A549 (cell line): ENCODE data around the gene ID3. TPM values are rescaled to one million over a fixed set of nuclear protein-coding genes. Genes with fewer than 3 reads are reported as not detected.

ENCODE experiments used
- ATAC-seq, 2 experiments: fragments of 200-7000 bp in 1 of 2; fragments of >200 bp in 1 of 2; cut with Nextera tagmentation in 1 of 2; cut with Tn5 transposase in 1 of 2; 3 replicates each; pipeline versions ENCODE4 v1.8.0 to v1.9.1; 2018 to 2020; ENCODE audit warnings: mild to moderate bottlenecking in 1 of 2, moderate library complexity in 1 of 2
- CTCF ChIA-PET: fragments of 300-600 bp; sonication (Branson Sonifier 250); formaldehyde crosslinking; extraction: SDS; loops from one replicate; lab custom pipeline; 2021; ENCODE audit warnings: antibody characterized with exemption, inconsistent platforms; lab: Yijun Ruan, JAX
- POLR2A ChIA-PET: fragments of 350-600 bp; formaldehyde crosslinking; extraction: SDS; loops from one replicate; lab custom pipeline; 2021; ENCODE audit warnings: antibody characterized with exemption, inconsistent platforms; lab: Yijun Ruan, JAX
- DNase-seq, 2 experiments: peaks; one replicate each; pipeline versions ENCODE4 v3.0.0 to v3.0.0-alpha.2; 2011 to 2016; ENCODE audit warnings: low read depth in 1 of 2, low spot score in 1 of 2
- FAIRE-seq: peaks from 2 replicates; lab custom pipeline; 2011; peaks lifted over from hg19 to GRCh38; lab: Jason Lieb, UNC
- H3K27ac ChIP-seq, 2 experiments: fragments of >200 bp; sonication (Bioruptor Twin); formaldehyde crosslinking; 3 replicates each; pipeline ENCODE4 v1.5.1; 2016 to 2017
- H3K4me1 ChIP-seq: fragments of >200 bp; sonication (Bioruptor Twin); formaldehyde crosslinking; 3 replicates; pipeline ENCODE4 v1.6.1; 2016
- H3K4me2 ChIP-seq: fragments of >200 bp; sonication (Bioruptor Twin); formaldehyde crosslinking; 3 replicates; pipeline ENCODE4 v1.6.1; 2016
- H3K4me3 ChIP-seq: fragments of >200 bp; sonication (Bioruptor Twin); formaldehyde crosslinking; 3 replicates; pipeline ENCODE4 v1.5.1; 2016
- H3K9me3 ChIP-seq: fragments of >200 bp; sonication (Bioruptor Twin); formaldehyde crosslinking; 3 replicates; pipeline ENCODE4 v1.6.1; 2016
- ATOH8 ChIP-seq: fragments of 250-450 bp; sonication (Bioruptor Pico); IDR thresholded peaks from 2 replicates; pipeline ENCODE4 v1.5.0; 2020; ENCODE audit warnings: low read depth, mild to moderate bottlenecking, moderate library complexity
- CHD4 ChIP-seq: fragments of 200-600 bp; sonication (generic); IDR thresholded peaks from 2 replicates; pipeline ENCODE4 v1.6.1; 2016; ENCODE audit warnings: antibody characterized with exemption, mild to moderate bottlenecking, borderline replicate concordance
- EHMT2 ChIP-seq: fragments of 200-600 bp; sonication (generic); IDR thresholded peaks from 2 replicates; pipeline ENCODE4 v1.6.1; 2016; ENCODE audit warnings: antibody characterized with exemption, low read depth, mild to moderate bottlenecking, moderate library complexity
- HOXB5 ChIP-seq: fragments of 250-450 bp; sonication (Bioruptor Pico); IDR thresholded peaks from 2 replicates; pipeline ENCODE4 v1.5.0; 2020; ENCODE audit warnings: mild to moderate bottlenecking, moderate library complexity
- JUN ChIP-seq, 2 experiments: fragments of >200 bp; sonication (Bioruptor Twin); formaldehyde crosslinking; IDR thresholded peaks; 2 replicates in 1 of 2; 3 replicates in 1 of 2; pipeline ENCODE4 v1.6.1; 2016 to 2017
- KDM1A ChIP-seq: fragments of 200-600 bp; sonication (generic); IDR thresholded peaks from 2 replicates; pipeline ENCODE4 v1.6.1; 2016; ENCODE audit warnings: low read depth, mild to moderate bottlenecking
- MYC ChIP-seq: IDR thresholded peaks from 2 replicates; pipeline ENCODE4 v1.6.1; 2012; ENCODE audit warnings: mild to moderate bottlenecking, inconsistent platforms, low read length, improper control_type of control experiment, borderline replicate concordance
- RCOR1 ChIP-seq: fragments of 150-350 bp; IDR thresholded peaks from 2 replicates; pipeline ENCODE4 v1.6.1; 2014; ENCODE audit warnings: antibody characterized with exemption, low read length, low read depth
- REST ChIP-seq: fragments of 200-600 bp; sonication (generic); IDR thresholded peaks from 2 replicates; pipeline ENCODE4 v1.6.1; 2016; ENCODE audit warnings: antibody characterized with exemption, mild to moderate bottlenecking, moderate library complexity
- RNF2 ChIP-seq: fragments of 200-600 bp; sonication (generic); IDR thresholded peaks from 2 replicates; pipeline ENCODE4 v1.6.1; 2016; ENCODE audit warnings: low read depth, mild to moderate bottlenecking, antibody characterized with exemption, moderate library complexity, borderline replicate concordance
- ZNF302 ChIP-seq: fragments of 250-450 bp; sonication (Bioruptor Pico); IDR thresholded peaks from 2 replicates; pipeline ENCODE4 v1.9.0; 2021; ENCODE audit warnings: inconsistent platforms, mild to moderate bottlenecking, moderate library complexity
- WGBS: methylation state at CpG from one replicate; pipeline ENCODE4 v1.1.6; 2017; ENCODE audit errors: missing lambda C conversion rate; 5-methylcytosine and 5-hydroxymethylcytosine counted together
- polyA plus RNA-seq, 4 experiments: library from polyadenylated mRNA; depleted of rRNA in 3 of 4; stranded (reverse); fragments of >200 nt; fragmentation: RNase III in 1 of 4; extraction: RNeasy Plus Mini Kit Qiagen cat#74134 plus additional on column Dnase treatment in 1 of 4; gene quantifications; 2 replicates in 3 of 4; 3 replicates in 1 of 4; pipeline ENCODE4 v1.2.3, GENCODE V29; 2011 to 2017

The ID3 gene
- polyA plus RNA-seq, 2 of the 4 experiments (the other 2 are of a cell fraction): 171 to 336 TPM

DNA sequence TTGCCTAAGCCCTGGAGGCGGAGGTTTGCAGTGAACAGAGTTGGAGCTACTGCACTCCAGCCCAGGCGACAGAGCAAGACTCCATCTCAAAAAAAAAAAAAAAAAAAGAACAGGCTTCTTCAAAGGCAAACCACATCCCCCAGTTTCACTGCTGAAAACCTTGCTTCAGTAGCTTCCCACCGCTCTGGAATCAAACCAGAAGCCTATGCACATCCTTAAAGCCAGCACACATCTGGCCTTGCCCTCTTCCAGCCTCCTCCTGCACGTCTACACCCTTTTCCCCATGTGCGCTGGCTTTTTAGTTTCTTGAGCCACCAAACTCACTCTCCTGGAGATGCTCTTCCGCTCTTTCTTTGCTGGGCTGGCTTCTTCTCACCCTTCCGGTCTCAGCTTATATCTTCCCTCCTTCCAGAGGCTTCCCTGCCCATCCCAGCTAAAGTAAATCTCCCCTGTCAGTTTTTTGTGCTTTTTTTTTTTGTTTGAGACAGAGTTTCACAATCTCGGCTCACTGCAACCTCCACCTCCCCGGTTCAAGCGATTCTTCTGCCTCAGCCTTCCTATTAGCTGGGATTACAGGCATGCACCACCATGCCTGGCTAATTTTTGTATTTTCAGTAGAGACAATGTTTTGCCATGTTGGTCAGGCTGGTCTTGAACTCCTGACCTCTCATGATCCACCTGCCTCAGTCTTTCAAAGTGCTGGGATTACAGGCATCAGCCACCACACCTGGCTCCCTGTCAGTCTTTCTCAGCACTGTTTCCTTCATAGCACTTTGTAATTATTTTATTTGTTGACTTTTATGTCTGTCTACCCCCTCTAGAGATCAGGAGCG is 42.0 kb upstream of the ID3 start:
- H3K4me1 ChIP-seq: peaks cover 37% of the 10 kb centered on the region
- CTCF ChIA-PET: interaction anchor here (0.7 to 12.8 kb wide), 4 partner anchors 34 to 57 kb away, joined by 3 to 143 read pairs (median 4); no protein-coding TSS in a partner anchor
- WGBS: 90% methylated on average over 11 of the region's 11 CpGs

DNA sequence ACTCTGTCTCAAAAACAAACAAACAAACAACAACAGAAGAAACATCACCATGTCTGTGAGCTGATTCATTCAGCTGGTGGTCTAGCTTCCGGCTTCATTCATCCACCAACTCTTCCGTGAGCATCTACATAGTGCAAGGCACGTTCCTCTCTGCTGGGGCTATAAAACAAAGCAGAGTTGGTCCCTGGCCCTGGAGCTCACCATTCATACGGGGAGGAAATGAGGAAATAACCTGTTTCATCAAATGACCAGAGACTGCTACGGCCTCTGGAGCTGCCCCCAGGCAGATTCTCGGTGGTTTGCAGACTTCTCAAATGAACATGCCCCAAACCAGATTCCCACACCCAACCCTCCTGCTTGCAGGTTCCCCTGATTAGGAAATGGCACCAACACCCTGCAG is 41.0 kb upstream of the ID3 start:
- DNase-seq: no peak
- CTCF ChIA-PET: interaction anchor here (0.8 to 12.8 kb wide), 7 partner anchors 8 to 55 kb away, joined by 3 to 143 read pairs (median 4); no protein-coding TSS in a partner anchor
- no peak for FAIRE-seq
- WGBS: 65% methylated on average over 6 of the region's 6 CpGs
- no peak overlapping the region for H3K4me3 ChIP-seq
- TF ChIP-seq KDM1A (no peak), RCOR1 (no peak), CHD4 (no peak), MYC (no peak)
- TF ChIP-seq, all 56 proteins: peak for 0
- Histone ChIP-seq H3K4me2 (no peak overlapping the region), H3K27ac (peak overlapping the region; percentile 53 to 96; a peak in 4 of 6 replicates), H3K9me3 (no peaks in the 10 kb centered on the region), H3K4me1 (peaks cover 45% of the 10 kb centered on the region)
- ATAC-seq: peak in 1 of 2 experiments; percentile 54; a peak in 2 of 6 replicates
- POLR2A ChIA-PET: interaction anchor here (0.6 kb wide), 1 partner anchor 60 kb away, joined by 5 read pairs; no protein-coding TSS in a partner anchor

More for the DNA sequence above, 42.0 kb upstream of the ID3 start:
- TF ChIP-seq JUN (IDR thresholded peaks at IDR 0.05) (no peak), REST (no peak), CHD4 (no peak)
- Histone ChIP-seq H3K4me3 (no peak overlapping the region), H3K27ac (peak overlapping the region; percentile 24 to 96; a peak in 3 of 6 replicates), H3K4me2 (no peak overlapping the region), H3K9me3 (no peaks in the 10 kb centered on the region)
- FAIRE-seq (no peak), DNase-seq (no peak), ATAC-seq (no peak)
- POLR2A ChIA-PET: no interaction called here

- H3K27ac ChIP-seq: peak overlapping the region; percentile 96 to 100
- H3K4me2 ChIP-seq: no peak overlapping the region
- 62% methylated on average over 1 of the region's 1 CpG for WGBS
- H3K4me3 ChIP-seq: no peak overlapping the region
- CTCF ChIA-PET: interaction anchor here (1.0 to 12.8 kb wide), 7 partner anchors 7 to 54 kb away, joined by 3 to 143 read pairs (median 4); partner anchors contain the start of gene ID3
- no peak for DNase-seq
- H3K9me3 ChIP-seq: no peaks in the 10 kb centered on the region
- H3K4me1 ChIP-seq: peaks cover 55% of the 10 kb centered on the region
- POLR2A ChIA-PET: interaction anchor here (2.1 to 2.3 kb wide), 2 partner anchors 40 to 44 kb away, joined by 7 to 10 read pairs; partner anchors contain the start of gene ID3
- TF ChIP-seq ZNF302 (CRISPR knock-in tag): no peak
- no peak for TF ChIP-seq ATOH8 (CRISPR knock-in tag)
- TF ChIP-seq, all 56 proteins: peak for 0
- ATAC-seq (no peak), FAIRE-seq (no peak)
Observed at GRCh38 chr1:23599125-23599524, 39.8 kb upstream of the ID3 start.

DNA sequence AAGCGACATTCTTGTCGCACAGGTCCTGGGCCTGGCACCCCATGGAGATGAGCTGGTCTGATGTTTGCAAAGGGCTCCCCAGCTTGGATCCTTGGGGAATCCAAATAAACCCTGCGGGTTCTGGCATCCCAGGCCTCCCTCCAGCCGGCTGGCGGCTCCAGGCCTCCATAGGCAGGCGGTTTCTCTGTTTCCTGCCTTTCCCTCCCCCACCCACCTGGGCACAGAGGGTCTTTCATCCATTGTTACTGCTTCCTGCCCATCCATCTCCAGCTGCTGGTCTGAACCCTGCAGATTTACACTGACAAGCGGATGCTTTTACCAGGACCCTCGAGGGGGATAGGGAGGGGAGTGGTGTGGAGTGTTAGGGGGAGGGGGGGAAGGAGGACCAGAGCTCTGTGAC is 39.1 kb upstream of the ID3 start:
- ATAC-seq (no peak), DNase-seq (no peak)
- Histone ChIP-seq H3K27ac (peak overlapping the region; percentile 96 to 100), H3K4me2 (peak overlapping the region; percentile 31), H3K9me3 (no peaks in the 10 kb centered on the region), H3K4me3 (no peak overlapping the region)
- TF ChIP-seq RNF2 (no peak), EHMT2 (no peak), HOXB5 (CRISPR knock-in tag) (no peak)
- TF ChIP-seq, all 56 proteins: peak for 0
- no peak for FAIRE-seq
- POLR2A ChIA-PET: interaction anchor here (2.1 to 2.3 kb wide), 2 partner anchors 39 to 43 kb away, joined by 7 to 10 read pairs; partner anchors contain the start of gene ID3
- H3K4me1 ChIP-seq: peaks cover 62% of the 10 kb centered on the region
- WGBS: 46% methylated on average over 6 of the region's 8 CpGs
- CTCF ChIA-PET: interaction anchor here (0.5 to 12.8 kb wide), 5 partner anchors 14 to 53 kb away, joined by 4 to 143 read pairs (median 5); partner anchors contain the start of gene ID3
